Lung microvascular endothelial cell (primary cell): ENCODE data around the gene NLRC5. TPM values are rescaled to one million over a fixed set of nuclear protein-coding genes. Genes with fewer than 3 reads are reported as not detected.
A peak's percentile ranks its signal among the peaks of the same experiment; 100 is the strongest.
"Not testable (repeated sequence)": the region's sequence is repeated elsewhere in the genome, so short reads cannot be mapped to it uniquely, and the experiment has no call there.

ENCODE experiments used
- DNase-seq, 2 donors: peaks; one replicate each; pipeline versions ENCODE4 v3.0.0 to v3.0.0-alpha.2; 2010; ENCODE audit warnings: low read depth in 2 of 2
- total RNA-seq: library from RNA; depleted of rRNA; stranded (reverse); fragments of >200 nt; gene quantifications from 2 replicates; pipeline ENCODE4 v1.2.1, GENCODE V29; 2014

NLRC5 gene
- total RNA-seq, 1 donor from 2014 or later: 7.3 TPM

- DNase-seq: no peak
These were observed 53.9 kb downstream of the NLRC5 start for GRCh38 chr16:57043248-57043647.

DNA sequence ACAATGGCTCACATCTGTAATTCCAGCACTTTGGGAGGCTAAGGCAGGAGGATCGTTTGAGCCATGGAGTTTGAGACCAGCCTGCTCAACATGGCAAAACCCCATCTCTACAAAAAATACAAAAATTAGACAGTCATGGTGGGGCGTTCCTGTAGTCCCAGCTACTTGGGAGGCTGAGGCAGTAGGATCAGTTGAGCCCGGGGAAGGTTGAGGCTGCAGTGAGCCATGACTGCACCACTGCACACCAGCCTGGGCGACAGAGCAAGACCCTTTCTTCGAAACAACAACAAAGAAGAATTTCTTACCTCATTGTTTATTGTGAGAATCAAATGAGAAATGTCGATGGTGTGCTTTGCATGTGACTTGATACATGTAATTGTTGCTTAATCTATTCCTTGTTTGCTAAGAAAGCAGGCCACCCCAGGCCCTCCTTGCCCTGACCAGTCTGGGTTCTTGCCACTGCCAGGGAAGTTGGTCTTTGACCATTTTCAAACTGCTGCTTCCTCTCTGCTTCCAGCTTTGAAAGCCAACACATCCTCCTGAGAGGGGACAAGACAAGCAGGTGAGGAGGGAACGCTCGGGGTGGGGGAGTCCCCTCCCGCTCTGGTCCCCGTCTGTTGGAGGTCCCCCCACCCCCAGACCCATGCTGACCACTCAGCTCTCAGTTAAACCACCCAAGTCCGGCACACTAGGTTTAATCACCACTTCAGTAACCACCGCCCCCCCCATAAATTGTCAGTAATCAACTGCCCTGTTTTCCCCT, 55.8 kb downstream of the NLRC5 start:
- no peak for DNase-seq

- peak; percentile 79 to 80 for DNase-seq
These were observed 56.5 kb downstream of the NLRC5 start for GRCh38 chr16:57045694-57046381.

DNA sequence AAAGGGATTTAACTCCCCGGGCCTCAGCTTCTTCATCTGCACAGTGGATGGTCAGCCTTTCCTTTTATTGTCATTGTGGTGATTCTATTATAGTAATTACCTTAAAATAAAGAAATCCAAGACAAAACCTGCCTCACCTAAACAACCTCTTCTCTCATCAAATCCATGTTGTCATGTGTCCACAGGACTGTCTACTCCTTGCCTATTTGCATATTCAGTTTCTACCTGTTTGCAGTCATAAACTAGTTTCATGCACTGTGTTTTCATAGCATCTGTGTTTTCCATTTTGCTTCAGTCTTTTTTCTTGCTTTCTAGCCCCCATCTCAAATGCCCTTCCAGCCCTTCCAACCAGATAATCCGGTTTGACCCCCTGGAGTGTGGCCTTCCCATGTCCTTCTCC, 58.7 kb downstream of the NLRC5 start:
- DNase-seq: no peak

DNA sequence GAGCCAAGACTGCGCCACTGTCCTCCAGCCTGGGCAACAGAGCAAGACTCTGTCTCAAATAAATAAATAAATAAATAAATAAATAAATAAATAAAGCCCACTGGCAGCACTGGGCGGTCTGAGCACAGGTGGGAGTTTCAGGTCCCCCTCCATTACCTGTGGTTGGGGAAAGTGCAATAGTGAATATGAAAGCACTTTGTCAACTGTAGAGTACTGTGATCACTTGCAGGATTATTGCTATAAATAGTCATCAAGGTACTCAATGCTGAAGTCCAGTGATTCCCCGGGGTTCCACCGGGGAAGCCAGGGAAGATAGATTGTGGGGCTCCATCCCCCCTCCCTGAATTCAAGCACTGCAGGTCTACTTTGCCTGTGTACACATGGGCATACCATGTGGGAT, 60.3 kb downstream of the NLRC5 start:
- DNase-seq: no peak

- DNase-seq: no peak
These were observed 62.4 kb downstream of the NLRC5 start for GRCh38 chr16:57051696-57052228.

- no peak for DNase-seq
These were observed 63.8 kb downstream of the NLRC5 start for GRCh38 chr16:57053206-57053605.

DNA sequence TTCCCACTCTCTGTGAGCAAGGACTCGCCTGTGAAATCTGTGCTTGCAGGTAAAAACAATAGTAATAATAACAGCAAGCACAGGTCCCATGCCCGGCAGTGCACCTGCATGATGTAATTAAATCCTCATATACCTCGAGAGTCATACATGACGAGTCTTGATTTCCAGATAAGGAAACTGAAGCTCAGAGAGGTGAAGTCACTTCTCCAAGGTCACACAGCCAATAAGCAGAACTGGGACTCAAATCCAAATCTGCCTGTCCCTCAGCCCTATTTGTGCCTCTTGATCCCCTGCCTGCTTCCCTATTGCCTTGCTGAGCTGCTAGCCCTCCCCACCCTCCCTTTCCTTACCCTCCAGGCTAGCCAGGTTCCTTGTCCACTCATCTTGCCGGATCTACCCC, 65.0 kb downstream of the NLRC5 start:
- no peak for DNase-seq

GRCh38 chr16:57054771-57055170, 65.4 kb downstream of the NLRC5 start:
- no peak for DNase-seq

GRCh38 chr16:57055671-57056070, 66.3 kb downstream of the NLRC5 start:
- no peak for DNase-seq

DNA sequence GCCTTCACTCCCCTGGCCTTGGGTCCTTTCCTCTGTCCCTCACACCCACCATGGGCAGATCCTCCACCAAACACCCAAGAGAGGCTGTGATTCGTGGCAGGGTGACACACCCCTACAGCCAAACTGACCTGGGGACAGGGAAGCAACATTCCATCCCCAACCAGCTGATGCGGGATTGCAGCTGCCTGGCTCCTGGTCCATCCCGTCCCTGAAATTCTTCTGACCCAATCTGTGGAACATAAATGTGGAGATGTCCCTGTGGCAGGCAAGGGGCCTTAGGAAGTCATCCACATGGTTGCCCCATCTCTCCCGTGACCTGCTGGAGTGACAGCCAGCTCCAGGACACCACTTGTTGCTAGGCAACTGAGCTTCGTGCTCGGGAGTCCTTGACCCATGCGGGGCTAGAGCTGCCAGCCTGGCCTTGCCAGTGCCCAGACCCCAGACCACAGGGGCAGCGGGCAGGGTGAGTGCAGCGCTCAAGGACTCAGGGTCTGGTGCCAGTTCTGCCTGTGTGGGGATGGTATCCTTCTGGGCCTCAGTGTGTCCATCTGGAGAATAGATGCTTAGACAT, 69.0 kb downstream of the NLRC5 start:
- DNase-seq: no peak

DNA sequence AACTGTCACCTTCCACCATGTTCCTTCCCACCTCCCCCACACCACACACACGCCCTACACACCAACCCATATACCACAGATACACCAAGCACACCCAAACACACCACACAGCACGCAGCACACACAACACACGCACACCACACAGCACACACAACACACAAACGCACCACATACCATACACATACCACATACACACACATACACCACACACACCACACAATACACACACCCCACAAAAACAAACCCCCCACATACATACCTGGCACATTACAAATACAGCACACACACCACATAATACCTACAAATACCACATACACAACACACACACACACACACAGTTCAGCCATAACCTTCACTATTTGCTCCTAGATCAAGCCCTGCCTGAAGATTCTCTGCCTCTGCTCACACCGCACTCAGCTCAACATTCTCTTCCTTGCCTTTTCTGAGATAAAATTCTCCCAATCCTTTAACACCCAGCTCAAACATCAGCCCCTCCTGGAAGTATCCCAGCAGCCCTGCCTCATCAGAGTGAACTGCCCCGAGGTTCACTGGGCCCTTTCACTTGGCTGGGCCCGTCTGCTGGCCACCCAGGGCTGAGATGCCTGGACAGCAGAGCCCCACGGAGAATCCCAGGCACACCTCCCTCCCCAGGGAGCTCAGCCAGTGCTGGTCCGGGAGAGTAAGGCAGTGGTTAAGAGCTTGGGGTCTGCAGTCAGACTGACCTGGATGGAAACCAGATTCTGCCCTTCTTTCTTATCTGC, 71.1 kb downstream of the NLRC5 start:
- no peak for DNase-seq

- DNase-seq: peak; percentile 40 to 55
These were observed 71.9 kb downstream of the NLRC5 start for GRCh38 chr16:57061084-57061905.

DNA sequence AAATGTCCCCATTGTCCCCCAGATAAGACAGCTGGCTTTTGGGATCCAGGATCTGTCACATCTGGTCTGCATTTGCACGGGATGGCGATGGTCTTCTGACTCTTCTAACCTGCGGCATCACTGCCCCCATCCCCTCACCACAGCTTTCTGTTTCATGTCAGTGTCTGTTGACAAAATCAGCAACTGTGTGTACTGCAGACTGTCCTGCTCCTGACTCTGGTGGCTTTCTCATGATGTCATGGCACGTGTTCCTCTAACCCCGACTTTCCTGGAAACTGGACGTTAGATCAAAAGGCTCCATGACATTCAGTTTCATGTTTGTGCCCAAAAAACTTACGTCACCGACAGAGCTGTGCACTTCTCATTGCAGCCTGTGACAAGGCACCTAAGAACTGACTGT, 73.0 kb downstream of the NLRC5 start:
- DNase-seq: peak in 1 of 2 donors; percentile 82

DNA sequence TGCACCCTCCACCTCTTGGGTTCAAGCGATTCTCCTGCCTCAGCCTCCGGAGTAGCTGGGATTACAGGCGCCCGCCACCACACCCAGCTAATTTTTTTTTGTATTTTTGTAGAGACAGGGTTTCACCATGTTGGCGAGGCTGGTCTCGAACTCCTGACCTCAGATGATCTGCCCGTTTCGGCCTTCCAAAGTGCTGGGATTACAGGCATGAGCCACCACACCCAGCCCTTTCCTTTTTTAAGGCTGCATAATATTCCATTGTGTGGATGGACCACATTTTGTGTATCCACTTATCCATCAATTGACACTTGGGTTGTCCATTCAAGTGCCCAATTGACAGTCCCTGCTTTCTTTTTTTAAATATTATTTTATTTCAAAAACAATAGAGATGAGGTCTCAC, 73.8 kb downstream of the NLRC5 start:
- not testable (repeated sequence) for DNase-seq

GRCh38 chr16:57064995-57065394, 75.6 kb downstream of the NLRC5 start:
- no peak for DNase-seq

GRCh38 chr16:57066625-57067024, 77.3 kb downstream of the NLRC5 start:
- DNase-seq: no peak

DNA sequence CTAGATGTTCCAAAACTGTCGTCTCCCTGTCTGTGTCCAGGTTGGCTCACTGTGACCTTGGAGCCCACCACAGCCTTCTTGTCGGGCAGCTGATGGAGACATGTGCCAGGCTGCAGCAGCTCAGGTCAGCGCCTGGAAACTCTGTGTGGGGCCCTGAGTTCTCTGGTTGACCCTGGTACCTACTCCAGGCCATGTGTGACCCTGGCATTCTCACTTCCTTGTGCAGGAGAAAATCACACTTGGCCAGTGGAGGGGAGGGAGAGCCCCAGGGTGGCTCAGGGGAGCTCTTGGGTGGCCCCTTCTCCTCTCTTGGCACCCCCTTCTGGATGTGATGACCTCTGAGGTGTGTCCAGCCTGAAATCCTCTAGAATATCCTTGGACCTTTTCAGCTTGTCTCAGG, 78.0 kb downstream of the NLRC5 start:
- DNase-seq: no peak

DNA sequence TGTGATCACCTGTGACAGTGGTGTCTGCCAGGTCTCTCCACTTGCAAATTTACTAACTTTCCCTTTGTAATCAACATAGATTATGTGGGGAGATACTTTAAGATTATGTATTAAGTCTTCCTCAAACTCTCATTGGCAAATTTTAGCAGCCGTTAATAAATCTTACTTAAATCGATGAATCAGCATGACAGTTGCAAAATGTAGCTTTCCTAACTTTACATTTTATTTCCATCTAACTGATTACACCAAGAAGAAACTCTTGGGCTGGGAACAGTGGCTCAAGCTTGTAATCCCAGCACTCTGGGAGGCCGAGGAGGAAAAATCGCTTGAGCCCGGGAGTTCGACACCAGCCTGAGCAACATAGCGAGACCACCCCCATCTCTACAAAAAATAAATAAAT, 79.7 kb downstream of the NLRC5 start:
- no peak for DNase-seq

- no peak for DNase-seq
These were observed 80.4 kb downstream of the NLRC5 start for GRCh38 chr16:57069635-57070370.
